HG02678 (cell line): ENCODE results near the gene ABL2.
A peak's percentile ranks its signal among the peaks of the same experiment; 100 is the strongest.
"Not testable (repeated sequence)": the region's sequence is repeated elsewhere in the genome, so short reads cannot be mapped to it uniquely, and the experiment has no call there.

ENCODE experiments used
- ATAC-seq: cut with Tn5 transposase; IDR thresholded peaks from one replicate; pipeline ENCODE4 v1.9.1; 2021; ENCODE audit warnings: mild to moderate bottlenecking, moderate library complexity; ENCODE audit not compliant: unreplicated experiment

Gene ABL2

DNA sequence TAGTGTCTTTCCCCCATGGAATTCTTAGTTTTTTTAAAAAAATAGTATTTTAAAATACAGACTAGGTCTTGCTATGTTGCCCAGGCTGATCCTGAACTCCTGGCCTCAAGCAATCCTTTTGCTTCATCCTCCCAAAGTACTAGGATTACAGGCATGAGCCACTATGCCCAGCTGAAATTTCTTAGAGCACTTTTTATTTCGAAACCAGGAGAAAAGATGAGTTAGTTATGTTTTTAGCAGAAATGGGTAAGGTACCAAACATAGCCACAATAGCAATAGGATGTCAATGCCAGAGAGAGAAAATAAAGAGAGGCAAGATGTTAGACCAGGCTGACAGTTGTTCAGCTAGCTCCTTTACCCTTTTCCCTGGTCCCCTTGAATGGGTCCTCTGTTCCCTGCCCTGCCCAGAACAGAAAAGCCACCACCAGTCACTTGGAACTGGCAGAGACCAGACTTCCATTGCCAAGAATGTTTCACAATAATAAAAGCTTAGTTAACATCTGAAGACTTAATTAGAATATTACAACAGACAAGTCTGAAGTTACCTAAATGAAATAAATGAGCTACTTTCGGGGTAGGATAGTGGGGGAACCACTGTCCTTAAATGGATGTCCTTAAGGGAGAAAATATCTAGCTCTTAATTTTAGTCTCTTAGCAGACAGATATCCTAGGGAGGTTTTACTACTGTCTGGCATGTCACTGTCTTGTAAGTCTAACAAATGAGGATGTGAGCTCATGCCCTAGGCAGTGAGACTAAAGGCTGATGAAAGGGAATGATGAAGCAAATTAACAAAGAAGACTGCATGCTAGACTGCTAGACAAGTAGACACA lies 54.3 kb downstream of the ABL2 start:
- no peak for ATAC-seq

DNA sequence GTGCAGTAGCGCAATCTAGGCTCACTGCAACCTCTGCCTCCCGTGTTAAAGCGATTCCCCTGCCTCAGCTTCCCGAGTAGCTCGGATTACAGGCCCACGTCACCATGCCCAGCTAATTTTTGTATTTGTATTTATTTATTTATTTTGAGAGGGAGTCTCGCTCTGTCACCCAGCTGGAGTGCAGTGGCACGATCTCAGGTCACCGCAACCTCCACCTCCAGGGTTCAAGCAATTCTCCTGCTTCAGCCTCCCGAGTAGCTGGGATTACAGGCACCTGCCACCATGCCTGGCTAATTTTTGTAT lies 59.1 kb downstream of the ABL2 start:
- not testable (repeated sequence) for ATAC-seq

GRCh38 chr1:179169616-179170467 lies 59.6 kb downstream of the ABL2 start:
- no peak for ATAC-seq

DNA sequence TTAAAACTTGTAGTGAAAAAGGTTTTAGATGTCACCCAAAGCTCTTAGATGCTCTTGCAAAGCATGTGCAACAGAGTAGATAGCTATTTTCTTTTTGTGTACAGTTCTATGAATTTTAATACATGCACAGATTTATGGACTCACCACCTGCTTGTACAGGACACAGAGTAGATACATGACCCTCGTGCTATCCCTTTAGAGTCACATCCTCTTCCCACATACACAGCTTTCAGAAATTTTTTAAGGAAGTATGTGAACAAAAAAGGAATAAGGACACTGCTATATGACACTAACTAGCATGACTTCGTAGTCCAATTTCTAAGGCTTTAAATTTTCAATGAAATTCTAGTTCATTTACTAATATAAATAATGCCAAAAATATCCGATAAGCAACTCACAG lies 60.9 kb downstream of the ABL2 start:
- ATAC-seq = no peak

DNA sequence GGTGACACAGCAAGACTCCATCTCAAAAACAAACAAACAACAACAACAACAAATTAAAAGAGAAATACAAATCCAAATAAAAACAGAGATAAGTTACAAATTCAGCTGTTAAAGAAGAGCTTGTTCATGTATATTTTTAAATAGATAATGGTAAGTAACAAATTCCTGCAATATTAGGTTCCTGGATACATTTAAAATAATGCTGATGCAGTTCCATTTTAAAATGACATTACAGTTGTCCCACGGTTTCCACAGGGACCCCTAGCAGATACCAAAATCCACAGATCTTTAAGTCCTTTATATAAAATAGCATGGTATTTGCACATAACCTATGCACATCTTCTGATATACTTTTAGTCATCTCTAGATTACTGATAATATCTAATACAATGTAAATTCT lies 61.5 kb downstream of the ABL2 start:
- ATAC-seq = no peak

- no peak for ATAC-seq
Measured at GRCh38 chr1:179167418-179167777, 62.1 kb downstream of the ABL2 start.

DNA sequence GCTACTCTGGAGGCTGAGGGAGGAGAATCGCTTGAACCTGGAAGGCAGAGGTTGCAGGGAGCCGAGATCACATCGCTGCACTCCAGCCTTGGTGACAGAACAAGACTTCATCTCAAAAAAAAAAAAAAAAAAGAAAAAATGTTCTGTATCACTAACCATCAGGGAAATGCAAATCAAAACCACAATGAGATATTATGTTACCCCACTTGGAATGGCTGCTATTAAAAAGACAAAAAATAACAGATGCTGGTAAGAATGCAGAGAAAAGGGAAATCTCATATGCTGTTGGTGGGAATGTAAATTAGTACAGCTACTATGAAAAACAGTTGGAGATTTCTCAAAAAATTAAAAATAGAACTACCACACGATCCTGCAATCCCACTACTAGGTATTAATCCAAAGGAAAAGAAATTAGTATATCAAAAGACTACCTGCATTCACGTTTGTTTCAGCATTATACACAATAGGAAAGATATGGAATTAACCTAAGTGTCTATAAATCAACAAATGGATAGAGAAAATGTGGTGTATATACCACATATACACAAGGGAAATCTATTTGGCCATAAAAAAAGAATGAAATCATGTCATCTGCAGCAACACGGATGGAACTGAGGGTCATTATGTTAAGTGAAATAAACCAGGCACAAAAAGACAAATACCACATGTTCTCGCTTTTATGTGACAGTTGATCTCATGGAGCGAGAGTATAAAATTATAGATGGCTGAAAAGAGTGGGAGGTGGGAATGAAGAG lies 62.6 kb downstream of the ABL2 start:
- ATAC-seq = no peak

GRCh38 chr1:179164494-179164893 lies 65.0 kb downstream of the ABL2 start:
- no peak for ATAC-seq

GRCh38 chr1:179156708-179157107 lies 72.8 kb downstream of the ABL2 start:
- ATAC-seq = no peak

- no peak for ATAC-seq
Measured at GRCh38 chr1:179156026-179156425, 73.5 kb downstream of the ABL2 start.

DNA sequence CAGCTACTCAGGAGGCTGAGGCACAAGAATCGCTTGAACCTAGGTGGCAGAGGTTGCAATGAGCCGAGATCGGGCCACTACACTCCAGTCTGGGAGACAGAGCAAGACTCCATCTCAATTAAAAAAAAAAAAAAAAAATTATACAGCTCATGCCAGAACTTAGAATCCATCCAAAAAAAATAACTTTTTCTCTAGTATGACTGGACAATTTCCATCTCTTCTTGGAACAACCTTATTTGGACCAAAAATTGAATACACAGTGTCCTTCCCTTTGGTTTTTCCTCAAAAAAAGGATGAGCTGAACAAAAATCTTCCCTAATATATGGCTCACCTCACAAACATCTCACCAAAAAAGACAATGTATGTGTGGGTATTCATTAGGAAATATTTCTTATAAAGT lies 73.9 kb downstream of the ABL2 start:
- ATAC-seq = no peak

DNA sequence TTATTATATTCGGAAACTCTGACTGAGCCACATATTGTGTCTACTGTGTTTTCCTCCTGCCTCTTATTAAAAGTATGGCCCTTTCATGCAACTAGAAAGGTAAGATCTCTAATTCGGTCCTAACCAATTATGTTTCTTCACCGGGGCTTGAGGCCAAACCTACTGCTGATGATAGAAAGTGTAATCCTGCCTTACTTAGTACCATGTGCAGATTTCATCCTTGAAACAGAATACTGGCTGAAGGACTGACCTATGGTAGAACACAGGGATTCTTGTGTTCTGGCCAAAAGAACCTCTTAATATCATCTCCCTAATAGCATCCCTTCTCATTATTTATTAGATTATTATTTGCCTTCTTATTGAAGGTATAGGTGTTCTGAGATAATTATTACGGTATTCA lies 75.0 kb downstream of the ABL2 start:
- no peak for ATAC-seq

GRCh38 chr1:179153217-179153616 lies 76.3 kb downstream of the ABL2 start:
- no peak for ATAC-seq

- peak; percentile 57 for ATAC-seq
Measured at GRCh38 chr1:179151908-179152682, 77.4 kb downstream of the ABL2 start.

- no peak for ATAC-seq
Measured at GRCh38 chr1:179146911-179147310, 82.6 kb downstream of the ABL2 start.

DNA sequence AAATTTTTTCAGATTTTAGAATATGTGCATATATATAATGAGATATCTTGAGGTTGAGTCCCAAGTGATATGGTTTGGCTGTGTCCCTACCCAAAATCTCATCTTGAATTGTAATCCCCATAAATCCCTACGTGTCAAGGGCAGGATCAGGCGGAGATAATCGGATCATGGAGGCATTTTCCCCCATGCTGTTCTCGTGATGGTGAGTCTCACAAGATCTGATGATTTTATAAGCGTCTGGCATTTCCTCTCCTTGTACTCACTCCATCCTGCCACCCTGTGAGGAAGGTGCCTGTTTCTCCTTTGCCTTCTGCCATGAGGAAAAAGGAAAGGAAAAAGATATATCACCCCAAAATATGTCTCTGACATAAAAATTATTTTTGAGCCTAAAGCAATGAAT lies 83.0 kb downstream of the ABL2 start:
- ATAC-seq = no peak

DNA sequence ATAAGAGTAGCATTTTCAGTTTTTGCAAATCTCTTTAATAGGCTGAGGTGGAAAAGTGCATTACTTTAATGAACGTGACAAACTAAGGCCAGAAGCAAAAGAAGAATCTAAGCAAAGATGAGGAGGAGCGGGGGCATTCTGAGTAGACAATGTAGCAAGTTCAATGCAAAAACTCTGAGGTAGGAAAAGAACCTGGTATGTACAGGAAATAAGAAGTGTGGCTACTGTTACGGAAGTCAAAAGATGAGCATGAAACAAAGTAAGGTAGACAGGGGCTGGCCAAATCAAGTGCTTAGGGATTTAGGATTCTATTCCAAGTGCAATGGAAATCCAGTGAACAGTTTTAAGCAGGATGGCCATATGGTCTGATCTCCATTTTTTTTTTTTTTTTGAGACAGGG lies 84.0 kb downstream of the ABL2 start:
- ATAC-seq = no peak

DNA sequence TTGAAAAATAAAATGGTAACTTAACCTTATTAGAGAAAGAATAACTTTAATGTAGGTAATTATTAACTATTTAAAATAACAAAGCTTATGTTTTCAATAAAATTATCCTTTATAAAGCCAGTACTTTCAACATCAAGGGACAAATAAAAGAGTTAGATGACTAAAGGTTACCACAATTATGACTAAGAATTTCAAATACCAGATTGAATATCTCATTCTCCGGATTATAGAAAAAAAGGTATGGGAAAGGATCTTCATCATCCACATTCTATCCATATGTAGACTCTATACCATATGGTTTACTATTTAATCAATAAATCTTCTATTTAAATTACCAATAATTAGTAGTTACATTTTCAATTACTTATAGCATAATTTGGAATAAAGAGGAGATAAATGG lies 84.9 kb downstream of the ABL2 start:
- no peak for ATAC-seq

- no peak for ATAC-seq
Measured at GRCh38 chr1:179143322-179143721, 86.2 kb downstream of the ABL2 start.

DNA sequence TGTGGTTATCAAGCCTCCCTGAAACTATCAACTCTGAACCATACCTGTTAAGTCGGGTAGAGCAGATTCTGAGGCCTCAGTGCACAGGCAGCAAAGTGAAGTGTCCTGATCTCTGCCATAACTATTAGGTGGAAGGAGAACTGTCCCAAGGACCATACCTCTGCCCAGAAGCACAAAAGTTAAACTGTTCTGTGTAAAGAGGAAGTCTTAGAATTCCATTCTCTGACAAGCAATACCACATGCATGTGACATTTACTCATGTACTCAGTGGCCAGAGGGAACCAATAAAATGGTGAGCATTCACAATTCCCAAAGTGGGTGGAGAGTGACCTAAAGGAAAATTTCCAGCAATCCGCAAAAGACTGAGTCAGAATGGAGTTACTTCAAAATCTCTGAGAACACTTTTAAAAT lies 86.6 kb downstream of the ABL2 start:
- ATAC-seq = no peak
